NCI-H2107 (cell line): ENCODE data around the gene GNL3.
"Not testable (repeated sequence)": the region's sequence is repeated elsewhere in the genome, so short reads cannot be mapped to it uniquely, and the experiment has no call there.

Source experiments
- DNase-seq: peaks from one replicate; lab custom pipeline; 2025; lab: John Stamatoyannopoulos, UW

Gene GNL3, protein sequence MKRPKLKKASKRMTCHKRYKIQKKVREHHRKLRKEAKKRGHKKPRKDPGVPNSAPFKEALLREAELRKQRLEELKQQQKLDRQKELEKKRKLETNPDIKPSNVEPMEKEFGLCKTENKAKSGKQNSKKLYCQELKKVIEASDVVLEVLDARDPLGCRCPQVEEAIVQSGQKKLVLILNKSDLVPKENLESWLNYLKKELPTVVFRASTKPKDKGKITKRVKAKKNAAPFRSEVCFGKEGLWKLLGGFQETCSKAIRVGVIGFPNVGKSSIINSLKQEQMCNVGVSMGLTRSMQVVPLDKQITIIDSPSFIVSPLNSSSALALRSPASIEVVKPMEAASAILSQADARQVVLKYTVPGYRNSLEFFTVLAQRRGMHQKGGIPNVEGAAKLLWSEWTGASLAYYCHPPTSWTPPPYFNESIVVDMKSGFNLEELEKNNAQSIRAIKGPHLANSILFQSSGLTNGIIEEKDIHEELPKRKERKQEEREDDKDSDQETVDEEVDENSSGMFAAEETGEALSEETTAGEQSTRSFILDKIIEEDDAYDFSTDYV

DNA sequence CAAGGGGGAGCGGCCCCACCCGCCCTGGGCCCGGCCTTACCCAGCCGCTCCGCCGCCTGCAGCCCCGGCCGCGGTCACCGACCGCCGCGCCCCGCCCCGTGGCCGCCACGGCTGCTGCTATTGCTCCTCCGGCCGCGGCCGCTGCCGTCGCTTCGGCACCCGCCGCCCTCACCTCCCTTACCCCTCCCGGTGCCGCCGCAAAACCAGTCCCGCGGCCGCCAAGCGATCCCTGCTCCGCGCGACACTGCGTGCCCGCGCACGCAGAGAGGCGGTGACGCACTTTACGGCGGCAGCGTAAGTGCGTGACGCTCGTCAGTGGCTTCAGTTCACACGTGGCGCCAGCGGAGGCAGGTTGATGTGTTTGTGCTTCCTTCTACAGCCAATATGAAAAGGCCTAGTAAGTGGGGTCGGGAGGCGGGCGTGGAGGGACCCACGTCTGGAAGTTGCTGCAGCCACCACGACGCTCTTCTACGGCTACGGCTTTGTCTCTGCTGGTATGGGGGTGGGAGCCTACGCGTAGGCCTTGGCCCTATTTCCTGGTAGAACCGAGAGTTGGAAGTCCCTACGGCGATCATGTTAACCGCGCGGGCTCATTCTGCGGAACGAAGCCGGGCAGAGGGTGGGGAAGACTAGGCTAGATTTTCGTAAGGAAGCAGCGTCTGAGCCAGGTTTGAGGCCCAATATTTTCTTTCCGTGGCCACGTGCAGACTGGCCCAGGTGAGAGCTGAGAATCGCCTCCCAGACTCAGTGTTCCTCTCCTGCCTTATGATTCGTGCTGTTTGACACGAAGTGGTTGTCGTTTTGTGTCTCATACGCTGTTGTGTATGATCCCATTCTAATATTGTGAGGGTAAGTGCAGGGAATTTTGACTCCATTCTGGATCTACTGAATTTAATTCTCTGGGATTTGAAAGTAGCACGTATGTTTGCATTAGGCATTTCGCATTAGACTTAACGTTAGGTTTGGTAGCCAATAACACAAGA lies at the start of gene GNL3, which contains the start of gene PBRM1:
TSS of gene GNL3 (plus strand) at position 324 of the 983 bp plus-strand sequence. CDS start at position 385, 61 bp downstream.
TSS of gene PBRM1 (minus strand) at position 205 of the 983 bp plus-strand sequence.
- DNase-seq: peak; percentile 50

DNA sequence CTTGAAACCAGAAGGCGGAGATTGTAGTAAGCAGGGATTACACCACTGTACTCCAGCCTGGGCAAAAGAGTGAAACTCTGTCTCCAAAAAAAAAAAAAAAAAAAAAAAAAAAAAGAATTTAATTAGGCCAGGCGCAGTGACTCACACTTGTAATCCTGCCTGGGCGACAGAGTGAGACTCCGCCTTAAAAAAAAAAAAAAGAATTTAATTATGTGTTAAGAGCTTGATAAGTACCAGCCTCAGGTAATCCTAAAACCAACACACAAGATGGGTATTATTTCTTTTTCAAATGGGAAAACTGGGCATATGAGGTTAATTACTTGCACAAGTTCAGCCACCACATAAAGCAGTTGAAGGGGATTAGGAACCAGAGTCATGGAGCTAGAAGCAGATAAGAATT lies 49.2 kb upstream of the GNL3 start:
- DNase-seq: peak; percentile 1

DNA sequence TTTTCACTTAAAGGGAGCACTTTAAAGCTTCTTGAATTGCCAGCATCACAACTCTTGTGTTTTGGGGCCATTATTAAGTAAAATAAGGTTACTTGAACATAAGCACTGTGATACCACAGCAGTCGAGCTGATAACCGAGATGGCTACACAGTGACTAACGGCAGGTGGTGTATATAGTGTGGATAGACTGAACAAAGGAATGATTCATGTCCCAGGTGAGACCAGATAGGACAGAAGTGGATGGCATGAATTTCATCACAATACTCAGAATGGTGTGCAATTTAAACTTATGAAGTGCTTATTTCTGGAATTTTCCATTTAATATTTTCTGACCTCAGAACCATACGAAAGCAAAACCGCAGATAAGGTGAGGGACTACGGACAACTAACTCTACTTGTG lies 40.3 kb upstream of the GNL3 start:
- no peak for DNase-seq

DNA sequence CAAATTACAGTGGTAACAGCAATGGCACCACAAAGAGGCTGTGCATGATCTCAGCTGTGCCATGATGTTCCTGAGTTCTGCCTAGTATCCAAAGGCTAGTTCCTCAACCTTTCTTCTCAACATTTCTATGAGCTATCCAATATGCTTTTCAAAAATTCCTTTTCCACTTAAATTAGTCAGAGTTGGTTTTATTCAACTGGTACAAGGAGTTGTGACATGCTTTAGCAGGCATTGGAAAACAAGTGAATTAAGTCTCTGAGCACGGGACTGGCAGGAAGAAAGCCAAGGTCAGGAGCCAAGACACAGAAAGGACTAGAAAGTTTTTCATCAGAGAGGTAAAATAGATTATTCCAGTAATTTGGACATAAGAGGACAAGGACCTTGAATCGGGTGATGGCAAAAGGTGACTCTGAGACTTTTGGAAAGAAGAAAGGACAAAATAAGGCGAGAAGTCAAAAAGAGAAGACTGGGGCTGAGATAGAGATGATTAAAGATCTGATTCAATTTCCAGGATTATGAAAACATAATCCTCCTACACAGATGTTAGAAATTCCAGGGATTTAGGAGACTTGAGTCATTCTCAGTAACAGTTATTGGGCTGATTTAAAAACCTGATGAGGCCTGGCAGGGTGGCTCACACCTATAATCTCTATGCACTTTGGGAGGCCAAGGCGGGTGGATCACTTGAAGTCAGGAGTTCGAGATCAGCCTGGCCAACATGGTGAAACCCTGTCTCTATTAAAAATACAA lies 36.2 kb upstream of the GNL3 start:
- DNase-seq: no peak

DNA sequence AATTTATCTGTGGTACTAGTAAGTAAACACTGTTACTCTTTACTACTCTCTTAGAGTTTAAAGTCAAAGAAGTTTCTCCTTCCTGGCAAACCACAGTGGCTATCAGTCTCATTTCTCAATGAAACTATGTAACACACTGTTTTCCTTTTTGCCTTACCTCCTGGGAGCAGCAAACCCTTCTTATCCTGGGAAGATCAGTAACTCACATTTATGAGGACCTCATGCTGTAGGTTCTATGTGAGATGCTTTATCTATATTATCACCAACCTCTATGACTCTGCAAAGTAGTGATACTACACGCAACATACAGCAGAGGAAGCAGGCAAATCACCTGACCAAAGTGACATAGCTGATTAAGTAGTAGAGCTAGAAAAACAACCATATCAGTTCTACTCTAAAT lies 35.4 kb upstream of the GNL3 start:
- DNase-seq: no peak

DNA sequence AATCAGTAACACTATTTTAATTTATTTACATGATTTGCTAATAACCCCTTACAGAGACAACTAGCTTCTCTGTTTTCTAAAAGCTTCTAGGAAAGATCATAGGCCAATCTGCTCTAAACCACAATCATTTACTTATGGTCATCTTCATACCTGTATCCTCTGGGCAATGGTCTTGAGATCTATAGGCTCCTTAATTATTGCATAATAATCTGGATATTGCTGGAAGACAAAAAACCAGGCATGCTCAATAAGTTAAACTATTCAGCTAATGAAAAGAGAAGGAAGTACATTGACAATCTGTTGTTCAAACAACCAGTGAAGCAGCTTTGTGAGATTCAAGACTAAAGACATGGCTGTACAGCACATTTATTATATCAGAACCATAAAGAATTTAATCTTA lies 34.2 kb upstream of the GNL3 start:
- DNase-seq: no peak

DNA sequence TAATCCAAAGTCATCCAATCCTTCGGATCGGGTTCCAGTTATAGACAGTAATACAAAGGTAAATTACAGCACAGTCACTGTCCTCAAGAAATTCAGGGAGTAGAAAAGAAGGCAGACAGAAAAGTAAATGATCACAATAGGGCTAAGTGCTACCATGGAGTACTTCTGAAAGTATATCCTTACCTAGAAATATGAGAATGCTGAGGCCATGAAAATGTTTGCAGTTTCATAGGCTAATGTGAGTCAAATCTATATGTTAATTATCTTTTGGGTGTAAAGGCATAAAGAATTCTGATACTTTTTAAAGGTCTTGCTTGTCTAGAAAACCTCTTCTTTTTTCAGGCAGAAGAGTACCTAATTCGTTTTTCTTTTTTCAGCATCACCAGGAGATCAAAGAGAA lies 29.9 kb upstream of the GNL3 start:
- DNase-seq: no peak

DNA sequence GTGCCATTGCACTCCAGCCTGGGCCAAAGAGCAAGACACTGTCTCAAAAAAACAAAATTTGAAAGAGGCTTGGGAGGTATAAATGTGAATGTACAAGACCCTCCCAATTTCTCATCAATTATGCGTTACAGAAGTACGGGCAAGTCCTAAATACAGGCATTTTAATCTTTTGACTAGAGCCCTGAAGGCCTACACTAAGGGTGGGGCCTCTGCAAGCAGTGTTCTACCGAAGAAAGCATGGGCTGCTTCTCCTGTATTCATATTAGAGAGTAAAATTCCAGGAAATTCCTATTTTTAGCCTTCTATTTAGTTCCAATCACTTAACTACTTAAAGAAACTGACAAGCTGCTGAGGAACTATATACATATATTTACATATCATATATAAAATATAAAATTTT lies 25.8 kb upstream of the GNL3 start:
- no peak for DNase-seq

DNA sequence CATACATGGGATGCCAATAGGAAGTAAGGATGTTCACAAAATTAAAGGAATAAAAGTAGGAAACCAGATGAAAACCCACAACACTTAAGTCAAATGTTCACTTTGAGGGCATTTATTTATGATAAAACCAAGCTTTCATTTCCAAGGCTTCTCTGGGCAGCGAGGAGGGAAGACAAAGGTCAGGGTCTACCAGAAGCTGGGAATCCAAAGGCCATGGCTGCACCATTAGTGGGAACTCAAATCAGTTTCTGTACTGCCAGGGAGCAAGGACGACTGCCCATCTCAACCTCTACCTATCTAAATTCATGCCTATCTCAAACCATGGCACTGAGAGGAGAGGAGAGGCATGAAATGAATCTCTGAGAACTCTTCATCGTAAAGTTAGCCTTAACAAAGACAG lies 22.7 kb upstream of the GNL3 start:
- DNase-seq: no peak

DNA sequence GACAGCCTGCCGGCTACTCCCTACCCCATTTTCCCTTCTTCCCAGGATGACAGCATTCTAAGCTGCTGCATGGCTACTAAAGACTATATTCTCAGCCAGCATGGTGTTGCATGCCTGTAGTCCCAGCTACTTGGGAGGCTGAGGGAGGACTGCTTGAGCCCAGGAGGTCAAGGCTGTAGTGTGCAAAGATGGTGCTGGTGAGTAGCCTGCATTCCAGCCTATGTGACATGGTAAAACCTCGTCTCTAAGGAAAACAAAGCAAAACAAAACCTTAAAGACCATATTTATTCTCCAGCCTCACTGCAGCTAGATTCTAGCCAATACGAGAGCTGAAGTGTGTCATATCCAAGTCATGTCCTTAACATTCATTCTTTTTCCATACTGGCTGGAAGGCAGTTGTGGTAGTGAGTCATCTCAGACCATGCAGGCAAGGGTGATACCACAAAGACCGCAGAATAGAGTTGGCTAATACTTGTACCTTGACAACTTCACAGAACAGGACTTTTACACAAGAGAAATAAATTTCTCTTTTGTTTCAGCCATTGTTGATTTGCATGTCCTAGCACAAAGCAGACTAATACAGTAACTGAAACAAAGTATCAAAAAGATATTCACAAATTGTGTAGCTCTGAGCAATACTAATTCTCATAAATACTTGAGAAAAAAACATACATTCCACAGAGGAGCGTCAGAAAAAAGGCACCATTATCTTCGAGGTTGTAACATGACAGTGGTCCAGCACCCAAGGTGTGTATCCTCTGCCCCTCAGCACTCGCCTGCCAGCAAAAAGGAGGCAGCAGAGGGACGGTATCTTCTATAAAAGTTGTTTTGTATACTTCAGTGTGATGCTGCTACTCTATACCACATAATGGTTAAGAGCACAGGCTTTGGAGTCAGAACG lies 15.0 kb upstream of the GNL3 start:
- no peak for DNase-seq

DNA sequence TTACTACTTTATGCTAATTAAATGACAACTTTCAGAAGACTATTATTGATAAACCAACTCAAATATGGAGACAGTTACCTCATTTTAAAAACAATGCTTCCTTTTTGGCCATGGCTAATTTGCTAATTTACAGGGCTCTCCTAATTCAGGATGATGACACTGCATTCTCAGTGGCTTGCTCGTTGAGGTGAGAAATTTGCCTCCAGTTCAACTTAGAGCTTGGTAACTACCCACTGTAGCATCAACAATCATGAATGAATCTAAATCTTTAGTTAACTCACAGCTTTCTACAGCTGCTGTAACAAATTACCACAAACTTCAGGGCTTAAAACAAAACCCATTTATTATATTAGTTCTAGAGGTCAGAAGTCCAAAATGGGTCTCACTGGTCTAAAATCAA lies 14.2 kb upstream of the GNL3 start:
- DNase-seq: no peak

DNA sequence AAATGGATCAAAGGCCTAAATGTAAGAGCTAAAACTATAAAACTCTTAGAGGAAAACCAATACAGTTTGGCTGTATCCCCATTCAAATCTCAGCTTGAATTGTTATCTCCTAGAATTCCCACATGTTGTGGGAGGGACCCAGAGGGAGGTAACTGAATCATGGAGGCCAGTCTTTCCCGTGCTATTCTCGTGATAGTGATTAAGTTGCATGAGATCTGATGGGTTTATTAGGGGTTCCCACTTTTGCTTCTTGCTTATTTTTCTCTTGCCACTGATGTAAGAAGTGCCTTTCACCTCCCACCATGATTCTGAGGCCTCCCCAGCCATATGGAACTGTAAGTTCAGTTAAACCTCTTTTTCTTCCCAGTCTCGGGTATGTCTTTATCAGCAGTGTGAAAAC lies 9.6 kb upstream of the GNL3 start:
- not testable (repeated sequence) for DNase-seq

DNA sequence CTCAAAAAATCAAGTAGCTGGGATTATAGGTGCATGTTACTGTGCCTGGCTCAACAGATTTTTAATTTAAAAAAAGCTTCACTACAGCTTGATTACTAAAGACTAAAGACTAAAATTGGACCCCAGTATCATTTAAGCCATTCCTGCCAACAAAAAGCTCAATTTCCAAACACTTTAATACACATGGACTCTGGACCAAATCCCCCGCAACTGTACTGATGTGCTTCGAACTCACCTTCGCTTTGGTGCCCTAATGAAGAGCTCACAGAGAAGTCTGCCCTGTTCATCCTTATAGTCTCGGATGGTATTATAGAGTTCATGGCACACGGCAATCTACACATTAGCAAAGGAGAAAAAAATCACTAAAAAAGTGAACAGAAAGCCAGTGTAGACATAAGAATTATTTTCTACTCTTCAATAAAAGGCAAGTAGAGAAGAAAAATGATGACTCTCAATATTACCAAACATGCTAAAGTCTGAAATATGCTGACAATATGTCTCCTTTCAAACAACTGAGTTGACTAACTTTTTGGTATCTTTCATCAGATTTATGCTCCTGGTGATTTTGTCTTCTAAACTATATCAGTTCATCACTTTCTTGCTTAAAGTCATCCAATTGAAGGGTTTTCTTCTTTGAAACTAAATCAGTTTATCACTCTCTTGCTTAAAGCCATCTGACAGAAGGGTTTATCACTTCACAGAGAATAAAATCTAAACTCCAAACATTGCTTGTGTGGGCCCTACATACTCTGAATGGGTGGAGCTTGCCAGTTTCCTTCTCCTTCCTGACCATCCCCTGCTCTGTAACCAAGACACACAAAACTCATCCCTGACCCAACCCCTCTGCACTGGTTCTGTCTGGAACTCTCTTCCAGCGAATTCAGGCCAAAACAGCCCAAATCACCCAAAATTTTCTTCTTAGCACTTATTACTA lies 7.3 kb upstream of the GNL3 start:
- DNase-seq: no peak

DNA sequence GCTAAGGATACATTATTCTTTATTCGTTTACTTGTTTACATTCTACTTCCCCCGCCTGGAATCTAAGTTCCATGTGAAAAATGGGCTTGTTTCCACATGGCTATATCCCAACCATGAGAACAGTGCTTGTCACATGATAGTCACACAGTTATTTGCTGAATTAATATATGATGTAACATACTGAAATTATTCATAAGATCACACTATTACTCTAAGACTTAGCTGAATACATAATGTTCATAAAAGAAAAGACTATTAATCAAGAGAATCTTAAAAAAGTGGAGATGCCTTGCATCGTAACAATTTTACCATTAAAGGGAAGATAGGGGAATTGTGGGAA lies 6.7 kb upstream of the GNL3 start:
- DNase-seq: no peak

DNA sequence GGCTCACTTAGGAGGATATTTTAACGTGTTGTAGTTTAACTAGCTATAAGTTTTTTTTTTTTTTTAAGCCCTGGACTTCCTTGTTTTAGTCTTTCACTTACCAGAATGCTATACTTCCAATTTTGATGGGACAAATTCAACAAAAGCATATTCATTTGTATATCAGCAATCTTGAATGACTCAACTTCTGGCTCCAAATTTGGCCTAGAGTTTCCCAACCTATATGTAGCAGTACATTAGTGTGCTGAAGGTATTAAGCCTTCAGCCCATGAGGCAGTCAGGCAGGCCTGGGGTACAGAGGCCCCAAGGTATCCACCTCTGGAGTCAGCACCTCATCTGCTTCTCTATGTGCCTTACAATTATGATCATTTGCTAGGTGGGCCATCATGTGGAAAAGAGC lies 6.0 kb upstream of the GNL3 start:
- DNase-seq: no peak

DNA sequence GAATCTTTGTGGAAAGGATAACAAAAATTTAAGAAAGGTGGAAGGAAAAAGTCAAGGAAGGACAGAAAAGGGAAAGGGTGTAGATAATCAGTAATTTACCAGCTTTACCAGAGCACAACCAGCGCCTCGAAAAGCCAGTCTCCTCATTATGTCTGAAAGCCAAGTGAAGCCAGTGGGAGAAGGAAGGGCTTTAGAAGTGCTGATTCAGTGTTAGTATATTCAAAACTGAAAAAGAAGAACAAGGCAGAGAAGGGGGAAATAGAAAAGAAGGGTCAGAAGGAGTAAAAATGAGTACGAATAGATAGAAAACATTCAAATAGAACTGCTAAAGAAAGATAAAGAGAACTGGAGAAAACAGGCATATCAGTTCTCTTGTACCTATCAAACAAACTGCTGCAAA lies 4.2 kb upstream of the GNL3 start:
- DNase-seq: no peak

DNA sequence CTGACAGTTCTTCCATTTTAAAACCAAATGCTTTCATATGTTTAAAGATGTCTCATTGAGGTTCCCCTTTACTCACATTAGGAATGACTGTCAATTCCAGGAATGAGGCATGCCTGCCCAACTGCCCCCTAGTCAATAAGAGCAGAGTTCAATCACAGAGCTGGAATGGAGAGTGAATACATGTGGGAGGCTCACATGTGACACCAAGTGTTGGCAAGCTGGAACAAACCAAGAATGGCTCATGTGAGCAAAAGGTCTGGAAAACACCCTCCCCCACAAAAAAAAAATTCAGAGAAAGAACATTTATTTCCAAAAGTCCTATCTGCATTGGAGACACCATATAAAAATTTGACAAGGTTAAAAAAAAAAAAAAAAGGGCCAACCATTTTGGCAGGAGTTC lies 3.8 kb upstream of the GNL3 start:
- DNase-seq: no peak

DNA sequence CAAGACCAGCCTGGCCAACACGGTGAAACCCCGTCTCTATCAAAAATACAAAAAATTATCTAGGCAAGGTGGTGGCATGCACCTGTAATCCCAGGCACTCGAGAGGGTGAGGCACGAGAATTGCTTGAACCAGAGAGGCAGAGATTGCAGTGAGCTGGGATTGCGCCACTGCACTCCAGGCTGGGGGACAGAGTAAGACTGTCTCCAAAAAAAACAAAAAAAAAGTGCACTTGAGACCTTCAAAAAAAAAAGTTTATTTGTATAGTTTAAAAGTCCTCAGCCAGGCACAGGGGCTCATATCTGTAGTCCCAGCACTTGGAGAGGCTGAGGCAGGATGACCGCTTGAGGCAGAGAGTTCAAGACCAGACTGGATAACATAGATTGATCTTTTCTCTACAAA lies 2.2 kb upstream of the GNL3 start:
- DNase-seq: no peak

DNA sequence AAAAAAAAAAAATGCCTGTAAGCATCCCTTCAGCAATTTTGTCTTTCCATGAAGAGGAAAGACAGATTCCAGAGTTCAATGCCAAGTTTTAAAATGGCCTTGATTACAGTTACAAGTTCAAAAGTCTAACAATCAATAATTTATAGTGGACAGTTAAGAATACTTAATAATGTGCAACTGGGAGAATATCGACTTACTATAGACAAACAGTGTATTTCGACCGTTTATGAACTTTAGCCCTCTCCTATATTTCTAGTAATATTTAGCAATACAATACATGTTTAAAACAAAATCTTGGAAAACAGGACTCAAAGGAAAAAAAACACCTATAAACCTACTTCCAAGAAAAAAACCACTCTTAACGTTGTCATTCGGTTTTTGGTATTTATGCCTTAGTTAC lies 1.6 kb upstream of the GNL3 start:
- no peak for DNase-seq

DNA sequence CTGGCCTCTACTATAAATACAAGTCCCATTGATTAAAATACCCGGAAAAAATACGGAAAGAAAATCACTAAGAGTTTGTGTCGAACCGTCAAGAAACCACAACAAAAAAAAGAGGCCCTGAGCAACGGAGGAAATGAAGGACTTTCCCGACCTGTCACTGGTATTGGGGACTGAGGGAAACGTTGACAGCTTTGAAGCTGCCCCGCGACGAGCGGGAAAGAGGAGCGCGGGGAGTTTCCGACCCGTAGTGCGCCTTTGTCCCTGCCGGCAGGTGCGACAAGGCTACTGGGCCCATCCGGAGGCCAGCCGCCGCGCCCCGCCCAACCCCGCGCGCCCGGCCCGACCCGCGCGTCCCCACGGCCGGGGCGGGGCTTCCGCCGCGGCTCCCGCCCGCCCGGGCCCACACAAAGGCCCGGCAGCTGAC lies 535 bp upstream of the GNL3 start:
- DNase-seq: peak; percentile 67
